HCT116 (cell line): Measurements from ENCODE around the gene WSCD1. TPM values are rescaled to one million over a fixed set of nuclear protein-coding genes. Genes with fewer than 3 reads are reported as not detected.

ENCODE experiments used
- ATAC-seq: fragments of 200-7000 bp; cut with Tn5 transposase; 2 replicates; pipeline ENCODE4 v1.9.1; 2020; ENCODE audit warnings: mild to moderate bottlenecking, moderate library complexity
- BruUV-seq: library from RNA; stranded (reverse); fragments of 400-500 nt; replicated peaks from 2 replicates; lab custom pipeline; 2021; lab: Mats Ljungman, UMichigan
- CTCF ChIA-PET: fragments of 300-600 bp; sonication (Branson Sonifier 250); formaldehyde crosslinking; loops from one replicate; lab custom pipeline; 2021; ENCODE audit warnings: antibody characterized with exemption; lab: Charles Lee
- POLR2A ChIA-PET: fragments of 300-600, 350-600 bp; sonication (Branson Sonifier 250); formaldehyde crosslinking; loops from one replicate; lab custom pipeline; 2021; ENCODE audit warnings: antibody characterized with exemption; lab: Charles Lee
- RAD21 ChIA-PET, 2 experiments: fragments of 300-600 bp; sonication (Branson Sonifier 250); formaldehyde crosslinking; loops; one replicate each; lab custom pipeline; 2023; ENCODE audit warnings: low total read pairs in 2 of 2; ENCODE audit not compliant: uncharacterized antibody in 2 of 2, unreplicated experiment in 2 of 2, low non-redundant PET in 1 of 2; lab: Charles Lee
- DNase-seq: peaks from one replicate; pipeline ENCODE4 v3.0.0-alpha.2; 2010; ENCODE audit warnings: low read depth, low spot score
- H2AFZ ChIP-seq: fragments of 200-600 bp; shearing (Covaris generic), sonication (generic); 2 replicates; pipeline ENCODE4 v1.6.1; 2017; ENCODE audit warnings: low read depth, mixed run types, mixed read lengths, antibody characterized with exemption, low read length; ENCODE audit not compliant: poor library complexity, severe bottlenecking
- H3K27ac ChIP-seq: 2 replicates; pipeline ENCODE4 v1.5.1; 2012; ENCODE audit warnings: low read depth, low read length
- H3K27me3 ChIP-seq: fragments of 200-600 bp; sonication (generic); 2 replicates; pipeline ENCODE4 v1.6.1; 2016; ENCODE audit warnings: mixed run types, low read length, mixed read lengths; ENCODE audit not compliant: insufficient read depth
- H3K36me3 ChIP-seq, 2 experiments: fragments of 200-500 bp in 1 of 2; fragments of 200-600 bp in 1 of 2; sonication (Bioruptor generic) in 1 of 2; sonication (generic) in 1 of 2; 2 replicates each; pipeline versions ENCODE4 v1.5.1 to v1.6.1; 2014 to 2016; ENCODE audit warnings: low read length in 2 of 2, inconsistent platforms in 1 of 2, mixed read lengths in 1 of 2, mixed run types in 1 of 2; ENCODE audit not compliant: insufficient read depth in 2 of 2, control insufficient read depth in 1 of 2
- H3K4me1 ChIP-seq, 2 experiments: fragments of 200-600 bp in 1 of 2; sonication (generic) in 1 of 2; 2 replicates each; pipeline versions ENCODE4 v1.5.1 to v1.6.1; 2012 to 2017; ENCODE audit warnings: low read length in 2 of 2, inconsistent platforms in 1 of 2, mild to moderate bottlenecking in 1 of 2, mixed read lengths in 1 of 2, mixed run types in 1 of 2, moderate library complexity in 1 of 2; ENCODE audit not compliant: insufficient read depth in 2 of 2, control insufficient read depth in 1 of 2
- H3K4me2 ChIP-seq: fragments of 200-600 bp; sonication (generic); 2 replicates; pipeline ENCODE4 v1.6.1; 2017; ENCODE audit warnings: mixed run types, low read length, mixed read lengths
- H3K4me3 ChIP-seq, 2 experiments: fragments of 200-600 bp in 1 of 2; sonication (generic) in 1 of 2; replicated peaks in 1 of 2; 2 replicates each; pipeline ENCODE4 v1.5.1; 2011 to 2016; ENCODE audit warnings: low read length in 2 of 2, control low read depth in 1 of 2, low read depth in 1 of 2, mild to moderate bottlenecking in 1 of 2, mixed read lengths in 1 of 2, mixed run types in 1 of 2
- H3K79me2 ChIP-seq: fragments of 200-600 bp; sonication (generic); 2 replicates; pipeline ENCODE4 v1.6.1; 2017; ENCODE audit warnings: mild to moderate bottlenecking, mixed run types, low read length, moderate library complexity, mixed read lengths; ENCODE audit not compliant: insufficient read depth
- H3K9ac ChIP-seq: fragments of 200-600 bp; sonication (generic); 2 replicates; pipeline ENCODE4 v1.6.1; 2016; ENCODE audit warnings: low read length, mixed read lengths
- H3K9me2 ChIP-seq: fragments of 200-600 bp; sonication (generic), shearing (Covaris generic); 2 replicates; pipeline ENCODE4 v1.6.1; 2017; ENCODE audit warnings: mixed run types, mild to moderate bottlenecking, moderate library complexity; ENCODE audit not compliant: insufficient read depth
- H3K9me3 ChIP-seq, 2 experiments: fragments of 200-500 bp in 1 of 2; fragments of 200-600 bp in 1 of 2; sonication (Bioruptor generic) in 1 of 2; sonication (generic) in 1 of 2; 2 replicates each; pipeline ENCODE4 v1.6.1; 2014 to 2017; ENCODE audit warnings: low read length in 2 of 2, mixed read lengths in 2 of 2, inconsistent platforms in 1 of 2, low read depth in 1 of 2, mild to moderate bottlenecking in 1 of 2, mixed run types in 1 of 2, moderate library complexity in 1 of 2; ENCODE audit not compliant: control insufficient read depth in 1 of 2, insufficient read depth in 1 of 2
- H4K20me1 ChIP-seq: fragments of 200-600 bp; sonication (generic), shearing (Covaris generic); 2 replicates; pipeline ENCODE4 v1.6.1; 2017; ENCODE audit warnings: mixed run types, mild to moderate bottlenecking, moderate library complexity; ENCODE audit not compliant: insufficient read depth
- CBX3 ChIP-seq: IDR thresholded peaks from 2 replicates; pipeline ENCODE4 v1.6.1; 2012; ENCODE audit warnings: low read depth
- ELF1 ChIP-seq: IDR thresholded peaks from 2 replicates; pipeline ENCODE4 v1.6.1; 2012; ENCODE audit warnings: low read depth, borderline replicate concordance
- EZH2phosphoT487 ChIP-seq: fragments of 200-600 bp; IDR thresholded peaks from 2 replicates; pipeline ENCODE4 v1.6.1; 2018; ENCODE audit warnings: antibody characterized with exemption, borderline replicate concordance
- JUND ChIP-seq: IDR thresholded peaks from 2 replicates; pipeline ENCODE4 v1.6.1; 2012
- POLR2A ChIP-seq: IDR thresholded peaks from 2 replicates; pipeline ENCODE4 v1.7.0; 2011; ENCODE audit warnings: borderline replicate concordance; ENCODE audit not compliant: insufficient read depth, insufficient read length; ENCODE audit errors: extremely low read depth
- RAD21 ChIP-seq: IDR thresholded peaks from 2 replicates; pipeline ENCODE4 v1.6.1; 2012; ENCODE audit warnings: low read depth, mild to moderate bottlenecking
- SP1 ChIP-seq: IDR thresholded peaks from 2 replicates; pipeline ENCODE4 v1.6.1; 2012; ENCODE audit warnings: low read depth
- TCF7L2 ChIP-seq: IDR thresholded peaks from 2 replicates; pipeline ENCODE4 v1.7.0; 2011; ENCODE audit warnings: borderline replicate concordance, inconsistent platforms; ENCODE audit not compliant: insufficient read depth, insufficient read length; ENCODE audit errors: extremely low read depth
- YY1 ChIP-seq: IDR thresholded peaks from 2 replicates; pipeline ENCODE4 v1.6.1; 2011; ENCODE audit warnings: low read length, low read depth, moderate library complexity, mild to moderate bottlenecking; ENCODE audit not compliant: insufficient replicate concordance; ENCODE audit errors: extremely low read depth
- ZFX ChIP-seq: fragments of 450-650 bp; IDR thresholded peaks from 2 replicates; pipeline ENCODE4 v1.6.1; 2017
- ZNF274 ChIP-seq: fragments of 200-500 bp; sonication (Bioruptor generic); IDR thresholded peaks from 2 replicates; pipeline ENCODE4 v1.6.1; 2014; ENCODE audit warnings: mild to moderate bottlenecking, low read depth, low read length, inconsistent platforms
- intact Hi-C: fragments of 100-400 bp; cut with micrococcal nuclease; formaldehyde crosslinking; loops from 2 replicates; pipeline ENCODE4 v1.10.0; 2022
- total RNA-seq: library from RNA; stranded (reverse); gene quantifications from one replicate; pipeline ENCODE4 v1.2.1, GENCODE V29; 2021; ENCODE audit not compliant: unreplicated experiment
- TF ChIP-seq, protein P1 (sequence below): IDR thresholded peaks from 2 replicates; pipeline ENCODE4 v1.6.1; 2012; ENCODE audit warnings: low read depth
- TF ChIP-seq, protein P2 (sequence below), 3 experiments: fragments of 200-600 bp in 1 of 3; sonication (generic) in 1 of 3; IDR thresholded peaks in 2 of 3; conservative IDR thresholded peaks in 1 of 3; 2 replicates each; pipeline ENCODE4 v1.5.1; 2012 to 2017; ENCODE audit warnings: low read depth in 2 of 3, low read length in 2 of 3, antibody characterized with exemption in 1 of 3, borderline replicate concordance in 1 of 3, control low read depth in 1 of 3, mild to moderate bottlenecking in 1 of 3, mixed read lengths in 1 of 3, mixed run types in 1 of 3, moderate library complexity in 1 of 3; ENCODE audit not compliant: insufficient read depth in 1 of 3

Gene WSCD1
- total RNA-seq, 1 experiment from 2014 or later = 0.15 TPM

DNA sequence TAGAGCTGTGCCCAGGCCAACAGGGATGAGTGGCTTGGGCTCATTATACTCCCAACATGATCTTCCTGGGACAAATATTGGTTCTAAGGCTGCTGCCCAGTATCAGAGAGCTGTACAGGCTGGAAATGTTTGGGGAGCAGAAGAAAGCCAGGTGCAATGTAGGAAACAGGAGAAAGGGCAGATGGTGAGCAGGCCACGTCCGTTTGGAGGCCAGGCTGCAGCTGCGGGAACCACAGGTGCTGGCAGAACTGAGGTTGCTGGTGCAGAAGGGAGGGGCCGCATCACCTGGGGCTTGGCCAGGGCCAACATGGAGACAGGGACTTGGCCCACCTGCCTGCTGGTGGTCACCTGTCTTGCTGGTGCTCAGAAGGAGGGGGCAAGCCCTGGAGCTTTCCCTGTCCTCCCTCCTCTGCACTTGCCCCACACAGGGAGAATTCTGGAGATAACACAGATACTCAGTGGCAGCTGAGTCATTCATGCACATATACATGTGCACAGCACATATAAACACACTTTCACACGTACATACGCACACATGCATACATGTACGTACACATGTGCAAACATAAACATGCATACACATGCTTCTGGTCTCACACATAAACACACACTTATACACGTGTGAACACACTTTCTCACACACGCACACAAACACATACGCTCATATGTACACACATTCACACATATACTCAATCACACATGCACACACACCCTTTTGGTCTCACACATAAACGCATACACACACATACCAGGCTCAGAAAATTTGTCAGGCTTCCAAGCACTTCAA lies 67.7 kb downstream of the WSCD1 start:
- H3K4me2 ChIP-seq = no peak overlapping the region
- POLR2A ChIA-PET = no interaction called here

DNA sequence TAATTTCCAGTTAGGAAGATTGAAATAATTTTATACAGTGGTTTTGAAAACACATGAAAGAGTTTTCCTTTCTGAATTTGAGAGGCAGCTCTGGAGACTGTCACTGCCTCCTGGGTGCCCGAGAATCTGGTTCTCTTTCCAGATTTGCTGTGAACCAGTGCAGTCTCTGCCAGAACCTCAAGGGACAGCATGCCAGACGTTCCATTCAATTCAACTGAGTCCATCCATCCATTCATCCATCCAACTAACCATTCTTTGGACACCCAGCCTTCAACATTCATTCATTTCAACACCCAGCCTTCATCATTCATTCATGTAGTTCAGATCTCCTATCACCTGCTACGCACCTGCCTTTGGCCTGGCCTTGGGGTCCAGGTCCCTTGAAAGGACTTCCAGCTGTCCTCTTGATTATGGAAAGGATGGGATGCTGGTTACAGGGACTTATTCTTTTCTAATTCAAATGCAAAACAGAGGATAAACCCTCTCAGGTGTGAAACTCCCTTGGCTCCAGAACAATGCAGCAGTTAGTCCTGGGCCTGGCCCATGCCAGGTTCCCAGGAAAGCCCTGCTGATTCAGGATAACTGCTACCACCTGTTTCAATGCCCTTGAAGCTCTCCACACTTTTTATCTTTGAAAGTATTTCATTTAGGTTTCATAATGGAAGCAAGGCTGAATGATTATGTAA lies 68.7 kb downstream of the WSCD1 start:
- Histone ChIP-seq H3K36me3 (no peaks in the 10 kb centered on the region), H2AFZ (no peak overlapping the region), H3K4me1 (no peaks in the 10 kb centered on the region), H3K79me2 (no peaks in the 10 kb centered on the region), H3K27ac (no peak overlapping the region), H3K9me3 (no peaks in the 10 kb centered on the region), H3K9ac (no peak overlapping the region), H3K4me3 (no peak overlapping the region), H4K20me1 (no peaks in the 10 kb centered on the region), H3K27me3 (peaks cover 40% of the 10 kb centered on the region), H3K4me2 (no peak overlapping the region), H3K9me2 (no peaks in the 10 kb centered on the region)
- RAD21 ChIA-PET = no interaction called here
- DNase-seq (no peak), ATAC-seq (no peak)
- CTCF ChIA-PET = no interaction called here
- intact Hi-C loops = no loop called here
- no TSS peak for BruUV-seq
- POLR2A ChIA-PET = no interaction called here
- TF ChIP-seq JUND = no peak
- TF ChIP-seq POLR2A = no peak
- TF ChIP-seq, protein P1, sequence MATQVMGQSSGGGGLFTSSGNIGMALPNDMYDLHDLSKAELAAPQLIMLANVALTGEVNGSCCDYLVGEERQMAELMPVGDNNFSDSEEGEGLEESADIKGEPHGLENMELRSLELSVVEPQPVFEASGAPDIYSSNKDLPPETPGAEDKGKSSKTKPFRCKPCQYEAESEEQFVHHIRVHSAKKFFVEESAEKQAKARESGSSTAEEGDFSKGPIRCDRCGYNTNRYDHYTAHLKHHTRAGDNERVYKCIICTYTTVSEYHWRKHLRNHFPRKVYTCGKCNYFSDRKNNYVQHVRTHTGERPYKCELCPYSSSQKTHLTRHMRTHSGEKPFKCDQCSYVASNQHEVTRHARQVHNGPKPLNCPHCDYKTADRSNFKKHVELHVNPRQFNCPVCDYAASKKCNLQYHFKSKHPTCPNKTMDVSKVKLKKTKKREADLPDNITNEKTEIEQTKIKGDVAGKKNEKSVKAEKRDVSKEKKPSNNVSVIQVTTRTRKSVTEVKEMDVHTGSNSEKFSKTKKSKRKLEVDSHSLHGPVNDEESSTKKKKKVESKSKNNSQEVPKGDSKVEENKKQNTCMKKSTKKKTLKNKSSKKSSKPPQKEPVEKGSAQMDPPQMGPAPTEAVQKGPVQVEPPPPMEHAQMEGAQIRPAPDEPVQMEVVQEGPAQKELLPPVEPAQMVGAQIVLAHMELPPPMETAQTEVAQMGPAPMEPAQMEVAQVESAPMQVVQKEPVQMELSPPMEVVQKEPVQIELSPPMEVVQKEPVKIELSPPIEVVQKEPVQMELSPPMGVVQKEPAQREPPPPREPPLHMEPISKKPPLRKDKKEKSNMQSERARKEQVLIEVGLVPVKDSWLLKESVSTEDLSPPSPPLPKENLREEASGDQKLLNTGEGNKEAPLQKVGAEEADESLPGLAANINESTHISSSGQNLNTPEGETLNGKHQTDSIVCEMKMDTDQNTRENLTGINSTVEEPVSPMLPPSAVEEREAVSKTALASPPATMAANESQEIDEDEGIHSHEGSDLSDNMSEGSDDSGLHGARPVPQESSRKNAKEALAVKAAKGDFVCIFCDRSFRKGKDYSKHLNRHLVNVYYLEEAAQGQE = no peak
- TF ChIP-seq ZFX = no peak
- TF ChIP-seq EZH2phosphoT487 = no peak
- no peak for TF ChIP-seq TCF7L2
- TF ChIP-seq CBX3 = no peak
- no peak for TF ChIP-seq SP1
- no peak for TF ChIP-seq YY1
- TF ChIP-seq, protein P2, sequence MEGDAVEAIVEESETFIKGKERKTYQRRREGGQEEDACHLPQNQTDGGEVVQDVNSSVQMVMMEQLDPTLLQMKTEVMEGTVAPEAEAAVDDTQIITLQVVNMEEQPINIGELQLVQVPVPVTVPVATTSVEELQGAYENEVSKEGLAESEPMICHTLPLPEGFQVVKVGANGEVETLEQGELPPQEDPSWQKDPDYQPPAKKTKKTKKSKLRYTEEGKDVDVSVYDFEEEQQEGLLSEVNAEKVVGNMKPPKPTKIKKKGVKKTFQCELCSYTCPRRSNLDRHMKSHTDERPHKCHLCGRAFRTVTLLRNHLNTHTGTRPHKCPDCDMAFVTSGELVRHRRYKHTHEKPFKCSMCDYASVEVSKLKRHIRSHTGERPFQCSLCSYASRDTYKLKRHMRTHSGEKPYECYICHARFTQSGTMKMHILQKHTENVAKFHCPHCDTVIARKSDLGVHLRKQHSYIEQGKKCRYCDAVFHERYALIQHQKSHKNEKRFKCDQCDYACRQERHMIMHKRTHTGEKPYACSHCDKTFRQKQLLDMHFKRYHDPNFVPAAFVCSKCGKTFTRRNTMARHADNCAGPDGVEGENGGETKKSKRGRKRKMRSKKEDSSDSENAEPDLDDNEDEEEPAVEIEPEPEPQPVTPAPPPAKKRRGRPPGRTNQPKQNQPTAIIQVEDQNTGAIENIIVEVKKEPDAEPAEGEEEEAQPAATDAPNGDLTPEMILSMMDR (IDR thresholded peaks at IDR 0.05 in 2 of 3, conservative IDR thresholded peaks at IDR 0.05 in 1 of 3; ENCODE audit: borderline replicate concordance in 1 of 3, insufficient read depth in 1 of 3, low read depth in 2 of 3, low read length in 2 of 3) = no peak
- TF ChIP-seq ELF1 = no peak
- no peak for TF ChIP-seq ZNF274
- no peak for TF ChIP-seq RAD21

More for the DNA sequence above, 67.7 kb downstream of the WSCD1 start:
- Histone ChIP-seq H3K27me3 (peaks cover 40% of the 10 kb centered on the region), H4K20me1 (no peaks in the 10 kb centered on the region), H2AFZ (no peak overlapping the region), H3K36me3 (no peaks in the 10 kb centered on the region), H3K9me3 (no peaks in the 10 kb centered on the region), H3K4me3 (no peak overlapping the region), H3K9me2 (no peaks in the 10 kb centered on the region), H3K79me2 (no peaks in the 10 kb centered on the region), H3K4me1 (no peaks in the 10 kb centered on the region), H3K9ac (no peak overlapping the region), H3K27ac (no peak overlapping the region)
- RAD21 ChIA-PET = no interaction called here
- intact Hi-C loops = no loop called here
- ATAC-seq (no peak), DNase-seq (no peak)
- CTCF ChIA-PET = no interaction called here
- no TSS peak for BruUV-seq
- no peak for TF ChIP-seq YY1
- no peak for TF ChIP-seq ZFX
